ENCODE results near the gene FGF14.

GRCh38 chr13:101736566-101736965 lies 665.3 kb downstream of the FGF14 start:
- TF ChIP-seq ZNF23 (tag by site-specific recombination; IDR thresholded peaks at IDR 0.05; ENCODE audit: borderline replicate concordance) (no peak), ZNF114 (tag by site-specific recombination; IDR thresholded peaks at IDR 0.05) (no peak), PRDM10 (tag by site-specific recombination; IDR thresholded peaks at IDR 0.05) (no peak), ZNF211 (tag by site-specific recombination; IDR thresholded peaks at IDR 0.05; ENCODE audit: low read depth) (no peak), CTCF (tag by site-specific recombination; IDR thresholded peaks at IDR 0.05) (no peak), ZNF362 (tag by site-specific recombination; IDR thresholded peaks at IDR 0.05) (no peak), ZBTB11 (tag by site-specific recombination; conservative IDR thresholded peaks at IDR 0.05; ENCODE audit: low read depth) (no peak), ZNF391 (tag by site-specific recombination; IDR thresholded peaks at IDR 0.05; ENCODE audit: borderline replicate concordance, low read depth) (no peak), ZBTB49 (tag by site-specific recombination; IDR thresholded peaks at IDR 0.05; ENCODE audit: low read depth) (no peak), ZNF626 (tag by site-specific recombination; IDR thresholded peaks at IDR 0.05) (no peak), REST (tag by site-specific recombination; IDR thresholded peaks at IDR 0.05) (no peak), ZNF660 (tag by site-specific recombination; IDR thresholded peaks at IDR 0.05) (no peak), ZNF274 (IDR thresholded peaks at IDR 0.05; ENCODE audit: low read length) (no peak), ZNF274 (tag by site-specific recombination; IDR thresholded peaks at IDR 0.05; ENCODE audit: borderline replicate concordance) (no peak)
